Kidney glomerular epithelial cell (primary cell): Measurements from ENCODE around the gene SPANXN1.
"Not testable (repeated sequence)": the region's sequence is repeated elsewhere in the genome, so short reads cannot be mapped to it uniquely, and the experiment has no call there.

Experiments
- DNase-seq: peaks from one replicate; lab custom pipeline; 2025; lab: John Stamatoyannopoulos, UW

SPANXN1 gene

GRCh38 chrX:145247203-145247602, at the start of gene SPANXN1:
Gene SPANXN1 (plus strand): TSS chrX:145247503. CDS start chrX:145247587, 84 bp downstream.
- DNase-seq: not testable (repeated sequence)

- DNase-seq: no peak
Measured at GRCh38 chrX:145199078-145199477, 48.2 kb upstream of the SPANXN1 start.

GRCh38 chrX:145213504-145213903, 33.8 kb upstream of the SPANXN1 start:
- no peak for DNase-seq

GRCh38 chrX:145292218-145292617, 44.9 kb downstream of the SPANXN1 start:
- DNase-seq: no peak
